Mesenchymal stem cell (in vitro differentiated cells and primary cell): Measurements from ENCODE around the gene PLXNA2.

Source experiments
- DNase-seq: peaks from one replicate; pipeline ENCODE4 v3.0.0-alpha.2; 2013
- H2AFZ ChIP-seq: one replicate; pipeline ENCODE4 v1.6.1; 2013; ENCODE audit warnings: low read depth, mild to moderate bottlenecking, control low read depth, inconsistent platforms, low read length, moderate library complexity
- H2AK5ac ChIP-seq: 2 replicates; pipeline ENCODE4 v1.6.1; 2013; ENCODE audit warnings: low read length, moderate library complexity, mild to moderate bottlenecking, inconsistent platforms; ENCODE audit not compliant: severe bottlenecking
- H2BK120ac ChIP-seq: one replicate; pipeline ENCODE4 v1.6.1; 2013; ENCODE audit warnings: low read depth, mild to moderate bottlenecking, inconsistent platforms, low read length, moderate library complexity
- H2BK12ac ChIP-seq, 2 experiments: one replicate each; pipeline ENCODE4 v1.6.1; 2013; ENCODE audit warnings: inconsistent platforms in 2 of 2, low read length in 2 of 2, mild to moderate bottlenecking in 2 of 2, moderate library complexity in 2 of 2, control low read depth in 1 of 2
- H2BK15ac ChIP-seq: one replicate; pipeline ENCODE4 v1.6.1; 2013; ENCODE audit warnings: mild to moderate bottlenecking, low read depth, inconsistent platforms; ENCODE audit not compliant: poor library complexity, severe bottlenecking
- H2BK5ac ChIP-seq: 2 replicates; pipeline ENCODE4 v1.6.1; 2013; ENCODE audit warnings: low read depth, mild to moderate bottlenecking, low read length, control low read depth, inconsistent platforms; ENCODE audit not compliant: poor library complexity, severe bottlenecking
- H3K14ac ChIP-seq, 2 experiments: one replicate each; pipeline ENCODE4 v1.6.1; 2013; ENCODE audit warnings: inconsistent platforms in 2 of 2, low read length in 2 of 2, control low read depth in 1 of 2, mild to moderate bottlenecking in 1 of 2, moderate library complexity in 1 of 2
- H3K18ac ChIP-seq, 2 experiments: one replicate each; pipeline ENCODE4 v1.6.1; 2013; ENCODE audit warnings: inconsistent platforms in 2 of 2, low read length in 2 of 2, control low read depth in 1 of 2, low read depth in 1 of 2, mild to moderate bottlenecking in 1 of 2
- H3K23ac ChIP-seq, 2 experiments: one replicate each; pipeline ENCODE4 v1.6.1; 2013; ENCODE audit warnings: inconsistent platforms in 2 of 2, low read length in 2 of 2, mild to moderate bottlenecking in 2 of 2, moderate library complexity in 2 of 2, control low read depth in 1 of 2
- H3K27ac ChIP-seq: 2 replicates; pipeline ENCODE4 v1.5.1; 2013; ENCODE audit warnings: mild to moderate bottlenecking, moderate library complexity, low read length, control low read depth, inconsistent platforms; ENCODE audit not compliant: poor library complexity, severe bottlenecking
- H3K27me3 ChIP-seq, 2 experiments: 2 replicates each; pipeline versions ENCODE4 v1.6.1 to v1.7.0; 2013; ENCODE audit warnings: low read length in 2 of 2, mild to moderate bottlenecking in 2 of 2, moderate library complexity in 2 of 2, control low read depth in 1 of 2, inconsistent platforms in 1 of 2; ENCODE audit not compliant: control insufficient read depth in 1 of 2, insufficient read depth in 1 of 2
- H3K36me3 ChIP-seq, 2 experiments: 2 replicates each; pipeline versions ENCODE4 v1.6.1 to v1.7.0; 2013; ENCODE audit warnings: low read length in 2 of 2, control low read depth in 1 of 2, inconsistent platforms in 1 of 2, low read depth in 1 of 2, mild to moderate bottlenecking in 1 of 2; ENCODE audit not compliant: insufficient read depth in 2 of 2, control insufficient read depth in 1 of 2
- H3K4ac ChIP-seq, 2 experiments: one replicate each; pipeline ENCODE4 v1.6.1; 2013; ENCODE audit warnings: inconsistent platforms in 2 of 2, low read length in 2 of 2, mild to moderate bottlenecking in 2 of 2, moderate library complexity in 2 of 2, control low read depth in 1 of 2, low read depth in 1 of 2
- H3K4me1 ChIP-seq: 2 replicates; pipeline ENCODE4 v1.6.1; 2013; ENCODE audit warnings: low read depth, low read length, control low read depth; ENCODE audit not compliant: control insufficient read depth, insufficient read depth
- H3K4me2 ChIP-seq: 2 replicates; pipeline ENCODE4 v1.6.1; 2013; ENCODE audit warnings: low read length, mild to moderate bottlenecking, inconsistent platforms; ENCODE audit not compliant: poor library complexity, severe bottlenecking
- H3K4me3 ChIP-seq, 2 experiments: 2 replicates each; pipeline versions ENCODE4 v1.5.1 to v1.7.0; 2013; ENCODE audit warnings: low read length in 2 of 2, mild to moderate bottlenecking in 2 of 2, control low read depth in 1 of 2, low read depth in 1 of 2; ENCODE audit not compliant: insufficient read depth in 1 of 2
- H3K79me1 ChIP-seq: replicated peaks from 2 replicates; pipeline ENCODE4 v1.6.1; 2013; ENCODE audit warnings: mild to moderate bottlenecking, control low read depth, low read length, inconsistent platforms; ENCODE audit not compliant: poor library complexity, severe bottlenecking
- H3K9ac ChIP-seq: 2 replicates; pipeline ENCODE4 v1.7.0; 2013; ENCODE audit warnings: mild to moderate bottlenecking, low read length, moderate library complexity
- H3K9me3 ChIP-seq: 2 replicates; pipeline ENCODE4 v1.7.0; 2013; ENCODE audit warnings: mild to moderate bottlenecking, low read length; ENCODE audit not compliant: control insufficient read depth
- H4K8ac ChIP-seq: one replicate; pipeline ENCODE4 v1.6.1; 2013; ENCODE audit warnings: inconsistent platforms, mild to moderate bottlenecking, low read length, moderate library complexity
- H4K91ac ChIP-seq: one replicate; pipeline ENCODE4 v1.6.1; 2013; ENCODE audit warnings: mild to moderate bottlenecking, low read length, inconsistent platforms
- WGBS: methylation state at CpG from one replicate; pipeline ENCODE4 v1.1.7; 2013; ENCODE audit warnings: mixed read lengths; 5-methylcytosine and 5-hydroxymethylcytosine counted together

Gene PLXNA2

DNA sequence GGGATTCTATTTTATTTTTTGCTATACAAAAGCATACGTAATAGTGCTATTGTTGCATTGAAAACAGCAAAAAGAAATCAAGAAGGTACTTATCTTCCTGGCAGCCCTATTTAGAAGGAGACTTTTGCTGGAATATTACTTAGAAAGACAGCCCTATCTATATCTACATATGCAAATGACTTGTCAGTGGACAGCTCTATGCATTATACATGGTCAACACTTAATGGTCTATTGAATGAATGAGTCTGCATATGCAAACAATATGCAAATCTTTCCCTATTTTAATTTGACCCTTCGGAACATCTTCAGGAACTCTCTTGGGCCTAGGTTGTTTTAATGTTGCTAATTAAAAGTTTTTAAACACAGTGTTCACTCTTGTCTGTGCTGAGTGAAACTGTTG is 110.8 kb downstream of the PLXNA2 start:
- Histone ChIP-seq H2AK5ac (no peak overlapping the region), H2BK12ac (no peak overlapping the region), H2BK15ac (no peak overlapping the region), H3K9ac (no peak overlapping the region), H3K4me1 (peaks cover 16% of the 10 kb centered on the region), H3K27ac (no peak overlapping the region), H4K8ac (no peak overlapping the region), H3K23ac (no peak overlapping the region), H3K4me3 (no peak overlapping the region), H3K27me3 (peaks cover 0 to 4% of the 10 kb centered on the region in 2 experiments), H4K91ac (no peak overlapping the region), H3K9me3 (no peaks in the 10 kb centered on the region), H2AFZ (no peak overlapping the region), H3K4me2 (no peak overlapping the region), H3K36me3 (no peaks in the 10 kb centered on the region), H2BK120ac (no peak overlapping the region), H3K79me1 (no peaks in the 10 kb centered on the region), H3K14ac (no peak overlapping the region), H3K4ac (no peak overlapping the region), H3K18ac (no peak overlapping the region), H2BK5ac (no peak overlapping the region)
- 100% methylated on average over 2 of the region's 2 CpGs for WGBS
- DNase-seq = no peak

DNA sequence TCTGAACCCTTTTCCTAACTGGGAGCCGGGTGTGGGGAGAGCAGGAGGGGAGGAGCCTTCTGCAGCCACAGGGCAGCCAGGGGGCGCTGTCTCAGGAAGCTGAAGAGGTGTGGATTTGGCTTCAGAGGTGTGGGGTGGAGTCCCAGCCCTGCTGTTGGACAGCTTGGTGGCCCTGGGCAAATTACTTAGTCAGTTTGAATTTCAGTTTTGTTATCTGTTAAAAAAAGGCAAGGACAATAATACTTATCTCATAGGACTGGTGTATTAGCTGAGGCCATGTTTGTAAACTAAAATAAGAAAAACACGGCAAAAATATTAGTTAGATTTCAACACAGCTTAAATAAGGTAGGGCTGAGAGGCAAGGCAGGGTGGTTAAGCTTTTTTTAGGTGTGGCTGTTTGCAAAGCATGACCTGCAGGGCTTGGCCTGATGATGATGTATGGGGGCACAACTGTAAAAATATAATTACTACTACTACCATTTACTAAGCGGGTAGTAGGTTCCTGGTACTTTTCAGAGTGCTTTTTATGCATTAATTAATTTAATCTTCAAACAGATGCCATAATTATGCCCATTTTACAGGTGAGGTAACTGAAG is 111.8 kb downstream of the PLXNA2 start:
- peak; percentile 70 for DNase-seq
- Histone ChIP-seq H3K4me3 (no peak overlapping the region), H4K91ac (no peak overlapping the region), H2BK120ac (no peak overlapping the region), H3K9ac (no peak overlapping the region), H3K27me3 (peaks cover 0 to 4% of the 10 kb centered on the region in 2 experiments), H3K27ac (no peak overlapping the region), H3K23ac (no peak overlapping the region), H3K14ac (no peak overlapping the region), H3K9me3 (no peaks in the 10 kb centered on the region), H4K8ac (no peak overlapping the region), H3K36me3 (no peaks in the 10 kb centered on the region), H3K4me1 (peaks cover 17% of the 10 kb centered on the region), H3K18ac (no peak overlapping the region), H3K4me2 (peak overlapping the region; percentile 50), H3K4ac (no peak overlapping the region), H2BK12ac (no peak overlapping the region), H2BK5ac (no peak overlapping the region), H2AK5ac (no peak overlapping the region), H2BK15ac (no peak overlapping the region), H2AFZ (no peak overlapping the region), H3K79me1 (no peaks in the 10 kb centered on the region)
- 36% methylated on average over 3 of the region's 4 CpGs for WGBS

DNA sequence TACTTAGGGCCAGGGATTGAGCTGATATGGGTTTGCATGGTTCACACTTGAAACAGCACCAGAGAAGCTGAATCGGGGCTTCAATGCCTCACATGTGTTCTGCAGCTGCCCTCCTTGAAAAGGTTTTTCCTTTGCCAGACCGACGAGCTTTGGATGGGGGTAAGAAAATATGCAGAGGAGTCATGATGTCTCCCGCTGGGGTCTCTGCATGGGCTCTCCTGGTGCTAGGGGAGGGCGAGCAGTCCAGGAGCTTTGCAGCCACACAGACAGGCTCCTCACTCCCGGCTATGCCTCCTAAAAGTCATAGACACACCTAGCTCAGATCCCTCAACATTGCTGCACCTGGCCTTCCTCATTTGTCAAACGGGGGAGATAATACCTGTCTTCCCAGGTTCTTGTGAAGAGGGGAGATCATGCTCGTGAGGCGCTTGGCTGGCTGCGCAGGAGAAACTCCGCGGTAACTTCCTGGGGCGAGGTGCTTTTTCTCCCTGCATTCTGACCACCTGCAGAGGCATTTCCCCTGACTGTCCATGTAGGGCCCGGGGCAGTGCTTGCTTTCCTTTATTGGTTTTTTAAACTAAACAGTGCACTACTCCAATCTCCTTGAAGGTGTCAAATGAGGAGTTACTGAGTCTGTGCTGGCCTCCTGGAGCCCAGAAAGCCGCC is 112.4 kb downstream of the PLXNA2 start:
- H2BK5ac ChIP-seq = no peak overlapping the region
- WGBS = 53% methylated on average over 15 of the region's 15 CpGs
- H3K4me2 ChIP-seq = peak overlapping the region; percentile 50
- no peak overlapping the region for H3K14ac ChIP-seq
- peaks cover 17% of the 10 kb centered on the region for H3K4me1 ChIP-seq
- no peak overlapping the region for H3K18ac ChIP-seq
- no peak overlapping the region for H3K23ac ChIP-seq
- no peak overlapping the region for H2BK15ac ChIP-seq
- H3K79me1 ChIP-seq = no peaks in the 10 kb centered on the region
- H3K9ac ChIP-seq = no peak overlapping the region
- H2AK5ac ChIP-seq = no peak overlapping the region
- peaks cover 0 to 4% of the 10 kb centered on the region in 2 experiments for H3K27me3 ChIP-seq
- H3K27ac ChIP-seq = no peak overlapping the region
- H2BK120ac ChIP-seq = no peak overlapping the region
- H3K36me3 ChIP-seq = no peaks in the 10 kb centered on the region
- H2BK12ac ChIP-seq = no peak overlapping the region
- no peak for DNase-seq
- no peaks in the 10 kb centered on the region for H3K9me3 ChIP-seq
- no peak overlapping the region for H3K4me3 ChIP-seq
- H4K91ac ChIP-seq = no peak overlapping the region
- H4K8ac ChIP-seq = no peak overlapping the region
- H2AFZ ChIP-seq = no peak overlapping the region
- no peak overlapping the region for H3K4ac ChIP-seq

DNA sequence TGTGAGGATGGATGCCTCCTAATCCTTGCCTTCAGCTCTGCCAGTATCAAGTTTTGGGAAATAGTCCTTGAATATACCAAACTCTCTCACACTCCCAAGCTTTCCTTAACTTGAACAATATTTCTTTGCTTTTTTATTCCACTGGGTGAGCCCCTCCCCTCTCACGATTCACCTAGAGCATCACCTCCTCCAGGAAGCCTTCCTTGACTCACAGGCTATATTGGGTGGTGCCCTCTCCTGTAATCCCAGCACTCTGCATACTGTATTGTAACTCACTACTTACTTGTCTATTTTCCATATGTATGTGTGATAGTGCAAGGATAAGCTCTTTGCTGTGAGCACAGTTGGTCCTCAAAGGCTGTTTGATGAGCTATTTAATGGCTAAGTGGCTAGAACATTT is 114.7 kb downstream of the PLXNA2 start:
- H3K23ac ChIP-seq = no peak overlapping the region
- no peak overlapping the region for H3K14ac ChIP-seq
- H2BK12ac ChIP-seq = no peak overlapping the region
- H2BK15ac ChIP-seq = no peak overlapping the region
- no peak overlapping the region for H3K4ac ChIP-seq
- no peak for DNase-seq
- H2AFZ ChIP-seq = no peak overlapping the region
- no peak overlapping the region for H2BK5ac ChIP-seq
- H3K9ac ChIP-seq = no peak overlapping the region
- peaks cover 0 to 4% of the 10 kb centered on the region in 2 experiments for H3K27me3 ChIP-seq
- H3K4me3 ChIP-seq = no peak overlapping the region
- peaks cover 15% of the 10 kb centered on the region for H3K4me1 ChIP-seq
- 97% methylated on average over 1 of the region's 1 CpG for WGBS
- no peaks in the 10 kb centered on the region for H3K9me3 ChIP-seq
- H2BK120ac ChIP-seq = no peak overlapping the region
- H4K91ac ChIP-seq = no peak overlapping the region
- H3K18ac ChIP-seq = no peak overlapping the region
- H4K8ac ChIP-seq = no peak overlapping the region
- no peak overlapping the region for H2AK5ac ChIP-seq
- H3K4me2 ChIP-seq = no peak overlapping the region
- no peaks in the 10 kb centered on the region for H3K36me3 ChIP-seq
- H3K79me1 ChIP-seq = no peaks in the 10 kb centered on the region
- no peak overlapping the region for H3K27ac ChIP-seq
